OCI-LY7 (cell line): ENCODE results near the gene CERS6.

ENCODE experiments used
- EZH2phosphoT487 ChIP-seq: fragments of 200-600 bp; sonication (generic); IDR thresholded peaks from 2 replicates; pipeline ENCODE4 v1.6.1; 2018; ENCODE audit warnings: low read depth, borderline replicate concordance, mild to moderate bottlenecking, mixed run types, antibody characterized with exemption, low read length, moderate library complexity, mixed read lengths
- TF ChIP-seq, protein P1 (sequence below): fragments of 200-600 bp; sonication (generic); conservative IDR thresholded peaks from 2 replicates; pipeline ENCODE4 v1.5.1; 2014; ENCODE audit warnings: mild to moderate bottlenecking, antibody characterized with exemption, low read length, moderate library complexity, mixed read lengths

DNA sequence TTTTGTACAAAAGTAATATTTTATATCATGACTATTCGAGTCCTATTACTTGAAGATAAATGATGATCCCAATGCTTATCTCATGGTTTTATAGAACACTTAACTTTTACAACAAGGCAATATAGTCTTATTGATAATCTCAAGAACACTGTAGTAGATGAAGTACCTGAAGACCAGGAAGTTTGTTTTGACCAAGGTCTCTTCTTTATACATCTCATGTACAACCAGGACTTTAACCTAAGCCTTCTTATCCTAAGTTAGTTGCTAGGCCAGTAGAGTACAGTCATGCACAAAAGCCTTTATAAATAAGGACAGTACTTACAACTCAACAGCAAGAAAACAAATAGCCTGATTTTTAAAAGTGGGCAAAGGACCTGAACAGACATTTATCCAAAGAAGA lies 198.6 kb downstream of the CERS6 start:
- TF ChIP-seq, protein P1, sequence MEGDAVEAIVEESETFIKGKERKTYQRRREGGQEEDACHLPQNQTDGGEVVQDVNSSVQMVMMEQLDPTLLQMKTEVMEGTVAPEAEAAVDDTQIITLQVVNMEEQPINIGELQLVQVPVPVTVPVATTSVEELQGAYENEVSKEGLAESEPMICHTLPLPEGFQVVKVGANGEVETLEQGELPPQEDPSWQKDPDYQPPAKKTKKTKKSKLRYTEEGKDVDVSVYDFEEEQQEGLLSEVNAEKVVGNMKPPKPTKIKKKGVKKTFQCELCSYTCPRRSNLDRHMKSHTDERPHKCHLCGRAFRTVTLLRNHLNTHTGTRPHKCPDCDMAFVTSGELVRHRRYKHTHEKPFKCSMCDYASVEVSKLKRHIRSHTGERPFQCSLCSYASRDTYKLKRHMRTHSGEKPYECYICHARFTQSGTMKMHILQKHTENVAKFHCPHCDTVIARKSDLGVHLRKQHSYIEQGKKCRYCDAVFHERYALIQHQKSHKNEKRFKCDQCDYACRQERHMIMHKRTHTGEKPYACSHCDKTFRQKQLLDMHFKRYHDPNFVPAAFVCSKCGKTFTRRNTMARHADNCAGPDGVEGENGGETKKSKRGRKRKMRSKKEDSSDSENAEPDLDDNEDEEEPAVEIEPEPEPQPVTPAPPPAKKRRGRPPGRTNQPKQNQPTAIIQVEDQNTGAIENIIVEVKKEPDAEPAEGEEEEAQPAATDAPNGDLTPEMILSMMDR: no peak
- TF ChIP-seq EZH2phosphoT487: no peak
